WTC11 (cell line): ENCODE results near the gene KIAA1671. TPM values are rescaled to one million over a fixed set of nuclear protein-coding genes. Genes with fewer than 3 reads are reported as not detected.

ENCODE experiments used
- ATAC-seq: fragments of 200-7000 bp; cut with Tn5 transposase; 2 replicates; pipeline ENCODE4 v1.10.0; 2021; ENCODE audit warnings: mild to moderate bottlenecking, moderate library complexity
- CTCF ChIA-PET: fragments of 300-600 bp; sonication (Branson Sonifier 250); formaldehyde crosslinking; loops from one replicate; lab custom pipeline; 2021; ENCODE audit warnings: antibody characterized with exemption; lab: Charles Lee
- POLR2A ChIA-PET: fragments of 350-600 bp; sonication (Branson Sonifier 250); formaldehyde crosslinking; loops from one replicate; lab custom pipeline; 2021; ENCODE audit warnings: antibody characterized with exemption; lab: Charles Lee
- DNase-seq: peaks from one replicate; pipeline ENCODE4 v3.0.0; 2021; ENCODE audit warnings: low spot score
- H3K27ac Mint-ChIP-seq: 2 replicates; pipeline ENCODE4 v1.8.0; 2021; ENCODE audit warnings: mixed read lengths
- H3K27me3 Mint-ChIP-seq: 2 replicates; pipeline ENCODE4 v1.8.0; 2021; ENCODE audit warnings: low read depth, mild to moderate bottlenecking, moderate library complexity, mixed read lengths
- H3K36me3 Mint-ChIP-seq: 2 replicates; pipeline ENCODE4 v1.8.0; 2021; ENCODE audit warnings: mixed read lengths
- H3K4me1 Mint-ChIP-seq: 2 replicates; pipeline ENCODE4 v1.8.0; 2022; ENCODE audit warnings: mixed read lengths
- H3K4me3 Mint-ChIP-seq: 2 replicates; pipeline ENCODE4 v1.8.0; 2021; ENCODE audit warnings: mild to moderate bottlenecking, moderate library complexity, mixed read lengths
- H3K9me3 Mint-ChIP-seq: 2 replicates; pipeline ENCODE4 v1.8.0; 2021; ENCODE audit warnings: mixed read lengths
- CREM ChIP-seq: sonication (generic); formaldehyde crosslinking; IDR thresholded peaks from 2 replicates; pipeline ENCODE4 v1.8.1; 2022; ENCODE audit warnings: mild to moderate bottlenecking, missing genetic modification reagents, moderate library complexity
- E2F4 ChIP-seq: sonication (generic); formaldehyde crosslinking; IDR thresholded peaks from 2 replicates; pipeline ENCODE4 v1.8.1; 2022; ENCODE audit warnings: low read depth, mild to moderate bottlenecking, moderate library complexity, missing genetic modification reagents, borderline replicate concordance
- GABPB1 ChIP-seq: sonication (generic); formaldehyde crosslinking; IDR thresholded peaks from 2 replicates; pipeline ENCODE4 v1.8.1; 2023; ENCODE audit warnings: mild to moderate bottlenecking, missing genetic modification reagents
- GRHL2 ChIP-seq: fragments of 250-450 bp; sonication (Bioruptor Pico); IDR thresholded peaks from 2 replicates; pipeline ENCODE4 v1.8.0; 2022; ENCODE audit warnings: mild to moderate bottlenecking, moderate library complexity; ENCODE audit not compliant: insufficient replicate concordance, severe bottlenecking
- GTF2I ChIP-seq: fragments of 250-450 bp; sonication (Bioruptor Pico); conservative IDR thresholded peaks from 2 replicates; pipeline ENCODE4 v1.4.0; 2021; ENCODE audit warnings: mild to moderate bottlenecking
- MXD4 ChIP-seq: fragments of 250-450 bp; sonication (Bioruptor Pico); IDR thresholded peaks from 2 replicates; pipeline ENCODE4 v1.8.0; 2021; ENCODE audit warnings: mild to moderate bottlenecking, moderate library complexity, borderline replicate concordance
- NFATC4 ChIP-seq: fragments of 250-450 bp; sonication (Bioruptor Pico); IDR thresholded peaks from 2 replicates; pipeline ENCODE4 v1.9.0; 2021; ENCODE audit warnings: mild to moderate bottlenecking
- NFYB ChIP-seq: sonication (generic); formaldehyde crosslinking; conservative IDR thresholded peaks from 2 replicates; pipeline ENCODE4 v1.8.0; 2022; ENCODE audit warnings: low read depth, missing genetic modification reagents
- NR2C2 ChIP-seq: sonication (generic); formaldehyde crosslinking; IDR thresholded peaks from 2 replicates; pipeline ENCODE4 v1.8.0; 2022; ENCODE audit warnings: mild to moderate bottlenecking, missing genetic modification reagents
- ZBTB21 ChIP-seq: sonication (generic); formaldehyde crosslinking; IDR thresholded peaks from 2 replicates; pipeline ENCODE4 v1.8.1; 2023; ENCODE audit warnings: mild to moderate bottlenecking, missing genetic modification reagents, borderline replicate concordance
- ZNF121 ChIP-seq: sonication (generic); formaldehyde crosslinking; IDR thresholded peaks from 2 replicates; pipeline ENCODE4 v1.8.0; 2023; ENCODE audit warnings: missing genetic modification reagents
- ZNF263 ChIP-seq: sonication (generic); formaldehyde crosslinking; IDR thresholded peaks from 2 replicates; pipeline ENCODE4 v1.8.1; 2022; ENCODE audit warnings: low read depth, mild to moderate bottlenecking, moderate library complexity, missing genetic modification reagents
- total RNA-seq: library from RNA; stranded (reverse); gene quantifications from 3 replicates; pipeline ENCODE4 v1.2.3, GENCODE V29; 2021
- TF ChIP-seq, protein P1 (sequence below): fragments of 250-450 bp; sonication (Bioruptor Pico); IDR thresholded peaks from 2 replicates; pipeline ENCODE4 v1.9.0; 2021; ENCODE audit warnings: mild to moderate bottlenecking, borderline replicate concordance
- TF ChIP-seq, protein P2 (sequence below): sonication (generic); formaldehyde crosslinking; IDR thresholded peaks from 2 replicates; pipeline ENCODE4 v1.8.0; 2022; ENCODE audit warnings: mild to moderate bottlenecking, missing genetic modification reagents
- TF ChIP-seq, protein P3 (sequence below): fragments of 250-450 bp; sonication (Bioruptor Pico); IDR thresholded peaks from 2 replicates; pipeline ENCODE4 v1.9.0; 2021; ENCODE audit warnings: moderate library complexity, mild to moderate bottlenecking, inconsistent platforms, borderline replicate concordance
- TF ChIP-seq, protein P4 (sequence below): sonication (generic); formaldehyde crosslinking; IDR thresholded peaks from 2 replicates; pipeline ENCODE4 v1.8.1; 2023; ENCODE audit warnings: mild to moderate bottlenecking, missing genetic modification reagents, moderate library complexity

KIAA1671 gene
- total RNA-seq, 1 experiment from 2014 or later, result 26.0 TPM

GRCh38 chr22:25154667-25154999 lies 202.1 kb downstream of the KIAA1671 start (continued):
- TF ChIP-seq, protein P1, sequence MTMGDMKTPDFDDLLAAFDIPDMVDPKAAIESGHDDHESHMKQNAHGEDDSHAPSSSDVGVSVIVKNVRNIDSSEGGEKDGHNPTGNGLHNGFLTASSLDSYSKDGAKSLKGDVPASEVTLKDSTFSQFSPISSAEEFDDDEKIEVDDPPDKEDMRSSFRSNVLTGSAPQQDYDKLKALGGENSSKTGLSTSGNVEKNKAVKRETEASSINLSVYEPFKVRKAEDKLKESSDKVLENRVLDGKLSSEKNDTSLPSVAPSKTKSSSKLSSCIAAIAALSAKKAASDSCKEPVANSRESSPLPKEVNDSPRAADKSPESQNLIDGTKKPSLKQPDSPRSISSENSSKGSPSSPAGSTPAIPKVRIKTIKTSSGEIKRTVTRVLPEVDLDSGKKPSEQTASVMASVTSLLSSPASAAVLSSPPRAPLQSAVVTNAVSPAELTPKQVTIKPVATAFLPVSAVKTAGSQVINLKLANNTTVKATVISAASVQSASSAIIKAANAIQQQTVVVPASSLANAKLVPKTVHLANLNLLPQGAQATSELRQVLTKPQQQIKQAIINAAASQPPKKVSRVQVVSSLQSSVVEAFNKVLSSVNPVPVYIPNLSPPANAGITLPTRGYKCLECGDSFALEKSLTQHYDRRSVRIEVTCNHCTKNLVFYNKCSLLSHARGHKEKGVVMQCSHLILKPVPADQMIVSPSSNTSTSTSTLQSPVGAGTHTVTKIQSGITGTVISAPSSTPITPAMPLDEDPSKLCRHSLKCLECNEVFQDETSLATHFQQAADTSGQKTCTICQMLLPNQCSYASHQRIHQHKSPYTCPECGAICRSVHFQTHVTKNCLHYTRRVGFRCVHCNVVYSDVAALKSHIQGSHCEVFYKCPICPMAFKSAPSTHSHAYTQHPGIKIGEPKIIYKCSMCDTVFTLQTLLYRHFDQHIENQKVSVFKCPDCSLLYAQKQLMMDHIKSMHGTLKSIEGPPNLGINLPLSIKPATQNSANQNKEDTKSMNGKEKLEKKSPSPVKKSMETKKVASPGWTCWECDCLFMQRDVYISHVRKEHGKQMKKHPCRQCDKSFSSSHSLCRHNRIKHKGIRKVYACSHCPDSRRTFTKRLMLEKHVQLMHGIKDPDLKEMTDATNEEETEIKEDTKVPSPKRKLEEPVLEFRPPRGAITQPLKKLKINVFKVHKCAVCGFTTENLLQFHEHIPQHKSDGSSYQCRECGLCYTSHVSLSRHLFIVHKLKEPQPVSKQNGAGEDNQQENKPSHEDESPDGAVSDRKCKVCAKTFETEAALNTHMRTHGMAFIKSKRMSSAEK (CRISPR knock-in tag), result no peak
- TF ChIP-seq ZNF263 (CRISPR knock-in tag) (no peak), CREM (CRISPR knock-in tag) (no peak), ZBTB21 (CRISPR knock-in tag) (no peak), NFYB (CRISPR knock-in tag) (no peak), ZNF121 (CRISPR knock-in tag) (no peak)
- TF ChIP-seq, protein P2, sequence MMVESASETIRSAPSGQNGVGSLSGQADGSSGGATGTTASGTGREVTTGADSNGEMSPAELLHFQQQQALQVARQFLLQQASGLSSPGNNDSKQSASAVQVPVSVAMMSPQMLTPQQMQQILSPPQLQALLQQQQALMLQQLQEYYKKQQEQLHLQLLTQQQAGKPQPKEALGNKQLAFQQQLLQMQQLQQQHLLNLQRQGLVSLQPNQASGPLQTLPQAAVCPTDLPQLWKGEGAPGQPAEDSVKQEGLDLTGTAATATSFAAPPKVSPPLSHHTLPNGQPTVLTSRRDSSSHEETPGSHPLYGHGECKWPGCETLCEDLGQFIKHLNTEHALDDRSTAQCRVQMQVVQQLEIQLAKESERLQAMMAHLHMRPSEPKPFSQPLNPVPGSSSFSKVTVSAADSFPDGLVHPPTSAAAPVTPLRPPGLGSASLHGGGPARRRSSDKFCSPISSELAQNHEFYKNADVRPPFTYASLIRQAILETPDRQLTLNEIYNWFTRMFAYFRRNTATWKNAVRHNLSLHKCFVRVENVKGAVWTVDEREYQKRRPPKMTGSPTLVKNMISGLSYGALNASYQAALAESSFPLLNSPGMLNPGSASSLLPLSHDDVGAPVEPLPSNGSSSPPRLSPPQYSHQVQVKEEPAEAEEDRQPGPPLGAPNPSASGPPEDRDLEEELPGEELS (CRISPR knock-in tag), result no peak

DNA sequence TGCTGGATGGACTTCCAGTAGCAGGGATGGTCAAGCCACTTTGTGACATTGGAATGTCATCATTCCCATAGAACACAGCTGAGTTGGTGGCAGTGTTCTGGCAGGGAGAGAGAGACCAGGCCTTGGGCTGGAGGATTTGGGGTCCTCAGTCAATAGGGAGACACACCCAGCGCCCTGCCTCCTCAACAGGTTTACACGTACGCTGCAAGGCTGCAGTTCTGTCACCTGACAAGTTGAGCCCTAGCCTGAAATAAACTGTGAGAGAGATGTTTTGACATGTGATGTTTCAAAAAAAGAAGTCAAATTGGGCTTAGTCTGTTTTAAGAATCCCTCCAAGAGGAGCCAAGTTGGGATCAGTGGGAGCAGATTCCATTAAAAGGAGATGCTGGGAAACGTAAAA lies 204.2 kb downstream of the KIAA1671 start:
- ATAC-seq, result no peak
- CTCF ChIA-PET, result no interaction called here

More for the DNA sequence above, 204.2 kb downstream of the KIAA1671 start:
- POLR2A ChIA-PET, result no interaction called here
- TF ChIP-seq NFATC4 (CRISPR knock-in tag) (no peak), MXD4 (CRISPR knock-in tag) (no peak), GABPB1 (CRISPR knock-in tag) (no peak), E2F4 (CRISPR knock-in tag) (no peak), GRHL2 (no peak), GTF2I (CRISPR knock-in tag) (no peak), ZNF121 (CRISPR knock-in tag) (no peak), NR2C2 (CRISPR knock-in tag) (no peak)
- TF ChIP-seq, protein P3, sequence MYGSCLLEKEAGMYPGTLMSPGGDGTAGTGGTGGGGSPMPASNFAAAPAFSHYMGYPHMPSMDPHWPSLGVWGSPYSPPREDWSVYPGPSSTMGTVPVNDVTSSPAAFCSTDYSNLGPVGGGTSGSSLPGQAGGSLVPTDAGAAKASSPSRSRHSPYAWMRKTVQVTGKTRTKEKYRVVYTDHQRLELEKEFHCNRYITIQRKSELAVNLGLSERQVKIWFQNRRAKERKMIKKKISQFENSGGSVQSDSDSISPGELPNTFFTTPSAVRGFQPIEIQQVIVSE, result no peak
- TF ChIP-seq, protein P4, sequence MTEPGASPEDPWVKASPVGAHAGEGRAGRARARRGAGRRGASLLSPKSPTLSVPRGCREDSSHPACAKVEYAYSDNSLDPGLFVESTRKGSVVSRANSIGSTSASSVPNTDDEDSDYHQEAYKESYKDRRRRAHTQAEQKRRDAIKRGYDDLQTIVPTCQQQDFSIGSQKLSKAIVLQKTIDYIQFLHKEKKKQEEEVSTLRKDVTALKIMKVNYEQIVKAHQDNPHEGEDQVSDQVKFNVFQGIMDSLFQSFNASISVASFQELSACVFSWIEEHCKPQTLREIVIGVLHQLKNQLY (CRISPR knock-in tag), result no peak
- TF ChIP-seq, protein P1 (CRISPR knock-in tag), result no peak
- Mint-ChIP-seq H3K4me3 (no peak overlapping the region), H3K36me3 (no peaks in the 10 kb centered on the region), H3K9me3 (no peaks in the 10 kb centered on the region), H3K27me3 (no peaks in the 10 kb centered on the region), H3K27ac (peak overlapping the region; percentile 38; the same call in 1 of the 2 replicates), H3K4me1 (no peaks in the 10 kb centered on the region)
- no peak for DNase-seq
